Measurements from ENCODE around the gene ATG16L1. TPM values are rescaled to one million over a fixed set of nuclear protein-coding genes. Genes with fewer than 3 reads are reported as not detected.

The ATG16L1 gene
- total and polyA plus RNA-seq, 2 donors (not counting 1 experiment from before 2014, with no cell fraction given) = 23.7 to 33.7 TPM

DNA sequence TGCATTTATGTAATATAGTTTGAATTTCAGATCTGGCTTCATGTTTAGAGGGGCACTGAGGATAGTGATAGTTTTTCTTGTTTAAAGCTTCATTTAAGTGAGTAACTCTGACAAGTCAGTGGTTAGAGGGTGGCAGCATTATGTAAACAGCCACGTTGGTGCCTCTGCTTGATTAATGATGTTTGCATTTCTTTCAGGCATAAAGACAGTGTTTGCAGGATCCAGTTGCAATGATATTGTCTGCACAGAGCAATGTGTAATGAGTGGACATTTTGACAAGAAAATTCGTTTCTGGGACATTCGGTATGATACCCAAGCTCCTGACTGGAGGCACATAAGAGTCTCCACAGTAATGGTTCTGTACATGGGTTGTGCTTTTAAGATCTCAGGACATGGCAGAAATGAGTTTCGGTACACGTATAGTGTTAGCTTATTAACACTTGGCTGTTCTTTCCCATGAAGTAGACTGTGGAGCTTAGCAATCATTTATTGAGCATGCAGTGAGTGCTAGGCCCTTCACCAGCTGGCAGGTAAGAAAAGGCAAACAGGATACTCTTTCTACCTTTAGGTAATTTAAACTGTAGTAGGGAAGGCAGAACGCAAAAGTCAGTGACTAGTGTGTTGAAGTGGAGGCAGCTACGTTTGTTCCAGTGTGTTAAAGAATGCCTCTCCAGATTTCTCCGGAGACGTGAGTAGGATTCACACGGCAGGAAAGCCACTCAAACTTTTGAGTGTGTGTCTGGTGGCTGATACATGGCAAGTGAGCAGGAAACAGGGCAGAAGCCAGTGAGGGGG, 38.8 kb downstream of the ATG16L1 start:
- Histone ChIP-seq H2AFZ (ENCODE audit: low read length) (no peak overlapping the region), H3K4me1 (ENCODE audit: control insufficient read depth, extremely low read depth, insufficient read depth, low read length) (no peaks in the 10 kb centered on the region), H4K20me1 (ENCODE audit: control insufficient read depth, extremely low read depth, insufficient read depth, low read length) (no peaks in the 10 kb centered on the region), H3K4me3 (replicated peaks in 1 of 4; ENCODE audit: control extremely low read depth in 1 of 4, insufficient read depth in 1 of 4, low read depth in 3 of 4, low read length in 4 of 4) (no peak overlapping the region), H3K9ac (ENCODE audit: insufficient read depth, low read length) (no peak overlapping the region), H3K27ac (ENCODE audit: insufficient read depth, low read length) (no peak overlapping the region), H3K9me3 (ENCODE audit: control insufficient read depth, insufficient read depth, low read depth, low read length) (no peaks in the 10 kb centered on the region), H3K4me2 (ENCODE audit: extremely low read depth, insufficient read depth, low read length) (no peak overlapping the region), H3K79me2 (ENCODE audit: control insufficient read depth, insufficient read depth, low read length) (no peaks in the 10 kb centered on the region), H3K27me3 (ENCODE audit: control insufficient read depth, insufficient read depth, low read length) (no peaks in the 10 kb centered on the region), H3K36me3 (ENCODE audit: control insufficient read depth, insufficient read depth, low read length) (peaks cover 21% of the 10 kb centered on the region)
- DNase-seq (ENCODE audit: low read depth in 2 of 2) = no peak
- TF ChIP-seq CTCF (conservative IDR thresholded peaks at IDR 0.05 in 1 of 2, IDR thresholded peaks at IDR 0.05 in 1 of 2; ENCODE audit: low read depth in 1 of 2, low read length in 2 of 2) = no peak
- TF ChIP-seq EZH2 (IDR thresholded peaks at IDR 0.05; ENCODE audit: low read length, missing control alignments) = no peak

DNA sequence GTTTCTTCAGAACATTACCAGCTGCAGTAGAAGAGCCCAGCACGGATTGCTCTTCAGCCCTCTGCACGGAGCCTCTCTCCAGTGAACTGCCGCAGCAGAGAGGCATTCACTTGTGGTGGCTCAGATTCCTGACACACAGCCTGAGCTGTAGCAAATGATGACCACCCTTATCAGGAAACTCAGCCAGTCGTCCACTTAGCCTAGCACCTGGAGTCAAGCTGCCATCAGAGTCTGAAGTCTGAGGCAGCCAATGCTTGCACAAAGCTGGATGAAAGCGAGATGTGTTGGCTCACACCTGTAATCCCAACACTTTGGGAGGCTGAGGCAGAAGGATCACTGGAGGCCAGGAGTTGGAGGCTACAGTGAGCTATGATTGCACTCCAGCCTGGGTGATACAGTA, 44.4 kb downstream of the ATG16L1 start:
- H3K9ac ChIP-seq (ENCODE audit: insufficient read depth, low read length) = no peak overlapping the region
- H3K4me3 ChIP-seq (replicated peaks in 1 of 4; ENCODE audit: control extremely low read depth in 1 of 4, insufficient read depth in 1 of 4, low read depth in 3 of 4, low read length in 4 of 4) = no peak overlapping the region
- no peaks in the 10 kb centered on the region for H3K27me3 ChIP-seq (ENCODE audit: control insufficient read depth, insufficient read depth, low read length)
- no peaks in the 10 kb centered on the region for H4K20me1 ChIP-seq (ENCODE audit: control insufficient read depth, extremely low read depth, insufficient read depth, low read length)
- no peak for DNase-seq (ENCODE audit: low read depth in 2 of 2)
- no peaks in the 10 kb centered on the region for H3K9me3 ChIP-seq (ENCODE audit: control insufficient read depth, insufficient read depth, low read depth, low read length)
- H3K36me3 ChIP-seq (ENCODE audit: control insufficient read depth, insufficient read depth, low read length) = peaks cover 17% of the 10 kb centered on the region
- TF ChIP-seq CTCF (conservative IDR thresholded peaks at IDR 0.05 in 1 of 2, IDR thresholded peaks at IDR 0.05 in 1 of 2; ENCODE audit: low read depth in 1 of 2, low read length in 2 of 2) (no peak), EZH2 (IDR thresholded peaks at IDR 0.05; ENCODE audit: low read length, missing control alignments) (no peak)
- no peaks in the 10 kb centered on the region for H3K79me2 ChIP-seq (ENCODE audit: control insufficient read depth, insufficient read depth, low read length)
- H3K4me1 ChIP-seq (ENCODE audit: control insufficient read depth, extremely low read depth, insufficient read depth, low read length) = no peaks in the 10 kb centered on the region
- H2AFZ ChIP-seq (ENCODE audit: low read length) = no peak overlapping the region
- H3K27ac ChIP-seq (ENCODE audit: insufficient read depth, low read length) = no peak overlapping the region
- H3K4me2 ChIP-seq (ENCODE audit: extremely low read depth, insufficient read depth, low read length) = no peak overlapping the region

- Histone ChIP-seq H3K27ac (ENCODE audit: insufficient read depth, low read length) (no peak overlapping the region), H3K9me3 (ENCODE audit: control insufficient read depth, insufficient read depth, low read depth, low read length) (no peaks in the 10 kb centered on the region), H3K4me2 (ENCODE audit: extremely low read depth, insufficient read depth, low read length) (no peak overlapping the region), H3K36me3 (ENCODE audit: control insufficient read depth, insufficient read depth, low read length) (peaks cover 14% of the 10 kb centered on the region), H3K4me3 (replicated peaks in 1 of 4; ENCODE audit: control extremely low read depth in 1 of 4, insufficient read depth in 1 of 4, low read depth in 3 of 4, low read length in 4 of 4) (no peak overlapping the region), H3K27me3 (ENCODE audit: control insufficient read depth, insufficient read depth, low read length) (no peaks in the 10 kb centered on the region), H3K4me1 (ENCODE audit: control insufficient read depth, extremely low read depth, insufficient read depth, low read length) (no peaks in the 10 kb centered on the region), H4K20me1 (ENCODE audit: control insufficient read depth, extremely low read depth, insufficient read depth, low read length) (no peaks in the 10 kb centered on the region), H2AFZ (ENCODE audit: low read length) (no peak overlapping the region), H3K9ac (ENCODE audit: insufficient read depth, low read length) (no peak overlapping the region), H3K79me2 (ENCODE audit: control insufficient read depth, insufficient read depth, low read length) (no peaks in the 10 kb centered on the region)
- no peak for DNase-seq (ENCODE audit: low read depth in 2 of 2)
- TF ChIP-seq EZH2 (IDR thresholded peaks at IDR 0.05; ENCODE audit: low read length, missing control alignments) (no peak), CTCF (conservative IDR thresholded peaks at IDR 0.05 in 1 of 2, IDR thresholded peaks at IDR 0.05 in 1 of 2; ENCODE audit: low read depth in 1 of 2, low read length in 2 of 2) (no peak)
Measured at GRCh38 chr2:233297076-233297475, 45.6 kb downstream of the ATG16L1 start.

All from fibroblast of lung (primary cell).